K562 (cell line): ENCODE data around the gene SAP25.

Experiments
- MAFK ChIP-seq: IDR thresholded peaks from 2 replicates; pipeline ENCODE4 v1.6.1; 2011; ENCODE audit warnings: low read length, improper control_type of control experiment
- MYC ChIP-seq, 2 experiments: fragments of 250-450 bp in 1 of 2; sonication (Bioruptor Pico) in 1 of 2; IDR thresholded peaks; 2 replicates each; pipeline versions ENCODE4 v1.5.1 to v1.6.1; 2012 to 2021; ENCODE audit warnings: low read depth in 2 of 2, borderline replicate concordance in 1 of 2, improper control_type of control experiment in 1 of 2, low read length in 1 of 2, mild to moderate bottlenecking in 1 of 2, moderate library complexity in 1 of 2
- NCOA1 ChIP-seq: fragments of 450-650 bp; IDR thresholded peaks from 2 replicates; pipeline ENCODE4 v1.6.1; 2016; ENCODE audit warnings: low read depth
- POLR3A ChIP-seq: IDR thresholded peaks from 2 replicates; pipeline ENCODE4 v1.6.1; 2011; ENCODE audit warnings: borderline replicate concordance, mild to moderate bottlenecking, moderate library complexity; ENCODE audit not compliant: insufficient read length, insufficient read depth; ENCODE audit errors: extremely low read depth
- RFX5 ChIP-seq: IDR thresholded peaks from 2 replicates; pipeline ENCODE4 v1.6.1; 2011; ENCODE audit warnings: low read depth, mild to moderate bottlenecking, improper control_type of control experiment, low read length
- RNF2 ChIP-seq: sonication (generic); IDR thresholded peaks from 2 replicates; pipeline ENCODE4 v1.6.1; 2016
- YY1 ChIP-seq, 3 experiments: IDR thresholded peaks; 2 replicates each; pipeline ENCODE4 v1.6.1; 2011; ENCODE audit warnings: low read length in 2 of 3, mild to moderate bottlenecking in 2 of 3, moderate library complexity in 2 of 3, borderline replicate concordance in 1 of 3, control low read depth in 1 of 3, low read depth in 1 of 3; ENCODE audit not compliant: insufficient read depth in 3 of 3, insufficient replicate concordance in 2 of 3, control insufficient read depth in 1 of 3, insufficient read length in 1 of 3; ENCODE audit errors: extremely low read depth in 1 of 3
- ZNF146 ChIP-seq: IDR thresholded peaks from one replicate; pipeline ENCODE4 v1.6.1; 2018; ENCODE audit warnings: missing compliant biosample characterization; ENCODE audit not compliant: unreplicated experiment
- ZNF184 ChIP-seq: sonication (generic); formaldehyde crosslinking; IDR thresholded peaks from 2 replicates; pipeline ENCODE4 v1.5.0; 2020; ENCODE audit warnings: missing genetic modification reagents
- ZNF583 ChIP-seq: fragments of 250-450 bp; sonication (Bioruptor Pico); IDR thresholded peaks from 2 replicates; pipeline ENCODE4 v1.4.0; 2020
- ZNF75A ChIP-seq: fragments of 450-650 bp; formaldehyde crosslinking; IDR thresholded peaks from 2 replicates; pipeline ENCODE4 v1.4.0; 2020; ENCODE audit warnings: mild to moderate bottlenecking

GRCh38 chr7:100607111-100607510 lies 33.4 kb upstream of the SAP25 start:
- TF ChIP-seq RFX5 (no peak), ZNF184 (no peak), ZNF583 (no peak), ZNF75A (no peak), NCOA1 (no peak), MAFK (no peak), ZNF146 (CRISPR knock-in tag) (no peak), MYC (IDR thresholded peaks at IDR 0.05; ENCODE audit: low read depth, low read length) (no peak), MYC (CRISPR knock-in tag; IDR thresholded peaks at IDR 0.05; ENCODE audit: borderline replicate concordance, low read depth) (no peak), RNF2 (no peak), POLR3A (no peak), YY1 (IDR thresholded peaks at IDR 0.05; ENCODE audit: borderline replicate concordance in 1 of 3, control insufficient read depth in 1 of 3, extremely low read depth in 1 of 3, insufficient read depth in 3 of 3, insufficient read length in 1 of 3, insufficient replicate concordance in 2 of 3, low read depth in 1 of 3, low read length in 2 of 3) (no peak)
